Measurements from ENCODE around the gene ATP6V0E1.

DNA sequence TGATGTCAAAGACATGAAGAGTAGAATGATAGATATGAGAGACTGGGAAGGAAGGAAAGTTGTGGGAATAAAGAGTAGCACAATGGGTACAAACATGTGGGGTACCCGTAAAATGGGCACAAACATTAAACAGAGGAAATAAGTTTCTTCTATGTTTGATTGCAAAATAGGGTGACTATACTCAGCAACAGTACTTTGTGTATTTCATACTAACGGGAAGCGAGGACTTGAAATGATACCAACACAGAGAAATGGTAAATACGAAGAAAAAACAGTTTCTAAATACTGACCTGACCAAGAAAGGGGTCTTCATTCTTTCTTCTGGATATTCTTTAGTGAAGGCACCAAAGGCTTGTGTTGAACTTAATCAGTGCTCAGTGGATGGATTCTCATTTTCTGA is 31.1 kb downstream of the ATP6V0E1 start:
- TF ChIP-seq POLR2AphosphoS5 (IDR thresholded peaks at IDR 0.05): no peak
- TF ChIP-seq, protein P1, sequence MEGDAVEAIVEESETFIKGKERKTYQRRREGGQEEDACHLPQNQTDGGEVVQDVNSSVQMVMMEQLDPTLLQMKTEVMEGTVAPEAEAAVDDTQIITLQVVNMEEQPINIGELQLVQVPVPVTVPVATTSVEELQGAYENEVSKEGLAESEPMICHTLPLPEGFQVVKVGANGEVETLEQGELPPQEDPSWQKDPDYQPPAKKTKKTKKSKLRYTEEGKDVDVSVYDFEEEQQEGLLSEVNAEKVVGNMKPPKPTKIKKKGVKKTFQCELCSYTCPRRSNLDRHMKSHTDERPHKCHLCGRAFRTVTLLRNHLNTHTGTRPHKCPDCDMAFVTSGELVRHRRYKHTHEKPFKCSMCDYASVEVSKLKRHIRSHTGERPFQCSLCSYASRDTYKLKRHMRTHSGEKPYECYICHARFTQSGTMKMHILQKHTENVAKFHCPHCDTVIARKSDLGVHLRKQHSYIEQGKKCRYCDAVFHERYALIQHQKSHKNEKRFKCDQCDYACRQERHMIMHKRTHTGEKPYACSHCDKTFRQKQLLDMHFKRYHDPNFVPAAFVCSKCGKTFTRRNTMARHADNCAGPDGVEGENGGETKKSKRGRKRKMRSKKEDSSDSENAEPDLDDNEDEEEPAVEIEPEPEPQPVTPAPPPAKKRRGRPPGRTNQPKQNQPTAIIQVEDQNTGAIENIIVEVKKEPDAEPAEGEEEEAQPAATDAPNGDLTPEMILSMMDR (IDR thresholded peaks at IDR 0.05): no peak
- no peak for TF ChIP-seq POLR2A (IDR thresholded peaks at IDR 0.05)

Data from prostate gland (tissue), 2 donors.